Loucy (cell line): ENCODE results near the gene AKAP13.

ENCODE experiments used
- EZH2phosphoT487 ChIP-seq: fragments of 200-600 bp; IDR thresholded peaks from 2 replicates; pipeline ENCODE4 v1.6.1; 2018; ENCODE audit warnings: antibody characterized with exemption, mild to moderate bottlenecking, moderate library complexity, borderline replicate concordance
- TF ChIP-seq, protein P1 (sequence below): fragments of 200-600 bp; sonication (generic); conservative IDR thresholded peaks from 2 replicates; pipeline ENCODE4 v1.5.1; 2014; ENCODE audit warnings: mild to moderate bottlenecking, antibody characterized with exemption, low read length

DNA sequence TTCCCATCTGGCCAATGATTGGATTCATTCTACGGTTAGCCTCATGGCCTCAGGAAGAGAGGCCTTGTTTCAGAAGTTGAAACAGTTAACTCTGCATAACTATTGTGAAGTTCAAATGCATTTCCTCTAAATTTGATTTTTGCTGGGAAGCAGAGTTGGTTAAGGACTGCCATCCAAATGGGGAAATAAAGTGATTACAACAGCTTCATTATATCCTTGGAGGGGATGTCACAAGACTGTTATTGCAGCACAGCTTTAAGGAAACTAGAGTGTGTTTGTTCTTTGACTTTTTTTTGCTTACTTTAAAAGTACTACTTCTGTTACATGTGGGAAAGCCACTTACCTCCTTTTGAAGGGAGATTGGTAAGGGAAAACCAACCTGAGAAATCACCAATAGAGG lies 164.8 kb downstream of the AKAP13 start:
- TF ChIP-seq, protein P1, sequence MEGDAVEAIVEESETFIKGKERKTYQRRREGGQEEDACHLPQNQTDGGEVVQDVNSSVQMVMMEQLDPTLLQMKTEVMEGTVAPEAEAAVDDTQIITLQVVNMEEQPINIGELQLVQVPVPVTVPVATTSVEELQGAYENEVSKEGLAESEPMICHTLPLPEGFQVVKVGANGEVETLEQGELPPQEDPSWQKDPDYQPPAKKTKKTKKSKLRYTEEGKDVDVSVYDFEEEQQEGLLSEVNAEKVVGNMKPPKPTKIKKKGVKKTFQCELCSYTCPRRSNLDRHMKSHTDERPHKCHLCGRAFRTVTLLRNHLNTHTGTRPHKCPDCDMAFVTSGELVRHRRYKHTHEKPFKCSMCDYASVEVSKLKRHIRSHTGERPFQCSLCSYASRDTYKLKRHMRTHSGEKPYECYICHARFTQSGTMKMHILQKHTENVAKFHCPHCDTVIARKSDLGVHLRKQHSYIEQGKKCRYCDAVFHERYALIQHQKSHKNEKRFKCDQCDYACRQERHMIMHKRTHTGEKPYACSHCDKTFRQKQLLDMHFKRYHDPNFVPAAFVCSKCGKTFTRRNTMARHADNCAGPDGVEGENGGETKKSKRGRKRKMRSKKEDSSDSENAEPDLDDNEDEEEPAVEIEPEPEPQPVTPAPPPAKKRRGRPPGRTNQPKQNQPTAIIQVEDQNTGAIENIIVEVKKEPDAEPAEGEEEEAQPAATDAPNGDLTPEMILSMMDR = no peak
- no peak for TF ChIP-seq EZH2phosphoT487
